Muscle of leg (tissue), 11 donors: Measurements from ENCODE around the gene HRCT1. TPM values are rescaled to one million over a fixed set of nuclear protein-coding genes. Genes with fewer than 3 reads are reported as not detected.
A peak's percentile ranks its signal among the peaks of the same experiment; 100 is the strongest.

Experiments used
- DNase-seq: peaks from one replicate; pipeline ENCODE4 v3.0.0; 2013
- H3K27ac ChIP-seq: one replicate; pipeline ENCODE4 v1.5.1; 2013; ENCODE audit warnings: mild to moderate bottlenecking, low read length, control low read depth
- H3K27me3 ChIP-seq: one replicate; pipeline ENCODE4 v1.6.1; 2013; ENCODE audit warnings: low read length; ENCODE audit not compliant: control insufficient read depth, insufficient read depth
- H3K36me3 ChIP-seq: one replicate; pipeline ENCODE4 v1.6.1; 2013; ENCODE audit warnings: low read length; ENCODE audit not compliant: control insufficient read depth, insufficient read depth
- H3K4me1 ChIP-seq: one replicate; pipeline ENCODE4 v1.6.1; 2013; ENCODE audit warnings: low read length; ENCODE audit not compliant: control insufficient read depth, insufficient read depth
- H3K4me3 ChIP-seq: one replicate; pipeline ENCODE4 v1.5.1; 2013; ENCODE audit warnings: low read length, control low read depth
- H3K9me3 ChIP-seq: replicated peaks from 2 replicates; pipeline ENCODE4 v1.6.1; 2013; ENCODE audit warnings: low read depth, low read length; ENCODE audit not compliant: control insufficient read depth
- WGBS: methylation state at CpG from one replicate; pipeline ENCODE4 v1.1.5; 2013; ENCODE audit warnings: missing lambda C conversion rate; ENCODE audit not compliant: insufficient coverage; 5-methylcytosine and 5-hydroxymethylcytosine counted together
- polyA plus RNA-seq, 8 donors: library from polyadenylated mRNA; unstranded; fragments of 120-200 nt; gene quantifications; one replicate each; pipeline versions ENCODE4 v1.2.1 to v1.2.3, GENCODE V29; 2013; ENCODE audit warnings: inconsistent platforms in 1 of 8, low replicate concordance in 1 of 8; ENCODE audit not compliant: insufficient read length in 8 of 8, insufficient read depth in 1 of 8
- total RNA-seq: library from RNA; stranded (reverse); fragments of 120-200 nt; gene quantifications from one replicate; pipeline ENCODE4 v1.2.4, GENCODE V29; 2013

HRCT1 gene
- total and polyA plus RNA-seq, 9 donors, result 0.82 to 1.9 (median 1.4) TPM

- DNase-seq, result no peak
- peaks cover 8% of the 10 kb centered on the region for H3K4me1 ChIP-seq
- H3K27me3 ChIP-seq, result no peaks in the 10 kb centered on the region
- H3K9me3 ChIP-seq, result no peaks in the 10 kb centered on the region
- 100% methylated on average over 3 of the region's 7 CpGs for WGBS
- H3K36me3 ChIP-seq, result no peaks in the 10 kb centered on the region
- no peak overlapping the region for H3K4me3 ChIP-seq
- no peak overlapping the region for H3K27ac ChIP-seq
Measured at GRCh38 chr9:35940458-35941407, 34.7 kb downstream of the HRCT1 start.

- H3K4me3 ChIP-seq, result no peak overlapping the region
- no peak for DNase-seq
- 75% methylated on average over 4 of the region's 5 CpGs for WGBS
- H3K27ac ChIP-seq, result no peak overlapping the region
- H3K27me3 ChIP-seq, result no peaks in the 10 kb centered on the region
- H3K36me3 ChIP-seq, result no peaks in the 10 kb centered on the region
- peaks cover 8% of the 10 kb centered on the region for H3K4me1 ChIP-seq
- H3K9me3 ChIP-seq, result no peaks in the 10 kb centered on the region
Measured at GRCh38 chr9:35942286-35942685, 36.3 kb downstream of the HRCT1 start.

GRCh38 chr9:35944173-35944572, 38.2 kb downstream of the HRCT1 start:
- H3K9me3 ChIP-seq, result no peaks in the 10 kb centered on the region
- H3K27me3 ChIP-seq, result no peaks in the 10 kb centered on the region
- H3K27ac ChIP-seq, result no peak overlapping the region
- H3K36me3 ChIP-seq, result no peaks in the 10 kb centered on the region
- H3K4me3 ChIP-seq, result no peak overlapping the region
- no CpG with 5 or more reads among the region's 3 CpGs for WGBS
- no peak for DNase-seq
- peaks cover 13% of the 10 kb centered on the region for H3K4me1 ChIP-seq

GRCh38 chr9:35944841-35945240, 38.8 kb downstream of the HRCT1 start:
- no peaks in the 10 kb centered on the region for H3K36me3 ChIP-seq
- no peak overlapping the region for H3K27ac ChIP-seq
- H3K4me3 ChIP-seq, result no peak overlapping the region
- no peaks in the 10 kb centered on the region for H3K27me3 ChIP-seq
- DNase-seq, result no peak
- no peaks in the 10 kb centered on the region for H3K9me3 ChIP-seq
- H3K4me1 ChIP-seq, result peaks cover 14% of the 10 kb centered on the region
- 100% methylated on average over 1 of the region's 3 CpGs for WGBS

- peak; percentile 90 for DNase-seq
- no peaks in the 10 kb centered on the region for H3K36me3 ChIP-seq
- no peaks in the 10 kb centered on the region for H3K27me3 ChIP-seq
- WGBS, result 75% methylated on average over 1 of the region's 10 CpGs
- H3K4me1 ChIP-seq, result peaks cover 14% of the 10 kb centered on the region
- no peak overlapping the region for H3K27ac ChIP-seq
- no peak overlapping the region for H3K4me3 ChIP-seq
- no peaks in the 10 kb centered on the region for H3K9me3 ChIP-seq
Measured at GRCh38 chr9:35945341-35946018, 39.5 kb downstream of the HRCT1 start.

- no CpG with 5 or more reads among the region's 2 CpGs for WGBS
- H3K4me1 ChIP-seq, result peaks cover 14% of the 10 kb centered on the region
- H3K27me3 ChIP-seq, result no peaks in the 10 kb centered on the region
- H3K36me3 ChIP-seq, result no peaks in the 10 kb centered on the region
- no peak overlapping the region for H3K4me3 ChIP-seq
- DNase-seq, result no peak
- no peak overlapping the region for H3K27ac ChIP-seq
- no peaks in the 10 kb centered on the region for H3K9me3 ChIP-seq
Measured at GRCh38 chr9:35948451-35948850, 42.4 kb downstream of the HRCT1 start.

GRCh38 chr9:35948901-35949318, 42.9 kb downstream of the HRCT1 start:
- H3K4me3 ChIP-seq, result no peak overlapping the region
- H3K4me1 ChIP-seq, result peaks cover 14% of the 10 kb centered on the region
- no peaks in the 10 kb centered on the region for H3K36me3 ChIP-seq
- WGBS, result 29% methylated on average over 1 of the region's 2 CpGs
- no peak for DNase-seq
- H3K27ac ChIP-seq, result no peak overlapping the region
- H3K27me3 ChIP-seq, result no peaks in the 10 kb centered on the region
- no peaks in the 10 kb centered on the region for H3K9me3 ChIP-seq

- WGBS, result 75% methylated on average over 5 of the region's 6 CpGs
- no peak overlapping the region for H3K4me3 ChIP-seq
- no peak for DNase-seq
Measured at GRCh38 chr9:35951736-35952135, 45.7 kb downstream of the HRCT1 start.

GRCh38 chr9:35952526-35953191, 46.7 kb downstream of the HRCT1 start:
- Histone ChIP-seq H3K27me3 (no peaks in the 10 kb centered on the region), H3K4me1 (peaks cover 6% of the 10 kb centered on the region), H3K9me3 (no peaks in the 10 kb centered on the region), H3K4me3 (no peak overlapping the region), H3K27ac (no peak overlapping the region), H3K36me3 (no peaks in the 10 kb centered on the region)
- WGBS, result 25% methylated on average over 1 of the region's 6 CpGs
- no peak for DNase-seq

More at GRCh38 chr9:35951736-35952135, 45.7 kb downstream of the HRCT1 start:
- Histone ChIP-seq H3K9me3 (no peaks in the 10 kb centered on the region), H3K4me1 (peaks cover 6% of the 10 kb centered on the region), H3K27ac (no peak overlapping the region), H3K27me3 (no peaks in the 10 kb centered on the region), H3K36me3 (no peaks in the 10 kb centered on the region)
